WI38 (cell line): ENCODE results near the gene NTPCR.

Experiments used
- H3K4me3 ChIP-seq: 2 replicates; pipeline ENCODE4 v1.5.1; 2011; ENCODE audit warnings: low read depth, mild to moderate bottlenecking, control low read depth, low read length
- CTCF ChIP-seq: IDR thresholded peaks from 2 replicates; pipeline ENCODE4 v1.5.1; 2012; ENCODE audit warnings: low read depth, mild to moderate bottlenecking, control low read depth, low read length

Gene NTPCR

GRCh38 chr1:232986527-232986922 is 36.1 kb downstream of the NTPCR start:
- H3K4me3 ChIP-seq, result no peak overlapping the region
- no peak for TF ChIP-seq CTCF

- H3K4me3 ChIP-seq, result no peak overlapping the region
- TF ChIP-seq CTCF, result no peak
These were observed 36.8 kb downstream of the NTPCR start for GRCh38 chr1:232987046-232987773.

- TF ChIP-seq CTCF, result no peak
- no peak overlapping the region for H3K4me3 ChIP-seq
These were observed 37.3 kb downstream of the NTPCR start for GRCh38 chr1:232987774-232988140.

GRCh38 chr1:232988572-232989040 is 38.2 kb downstream of the NTPCR start:
- no peak for TF ChIP-seq CTCF
- H3K4me3 ChIP-seq, result no peak overlapping the region

GRCh38 chr1:232990176-232991128 is 40.0 kb downstream of the NTPCR start:
- no peak for TF ChIP-seq CTCF
- H3K4me3 ChIP-seq, result no peak overlapping the region

- no peak overlapping the region for H3K4me3 ChIP-seq
- TF ChIP-seq CTCF, result no peak
These were observed 40.8 kb downstream of the NTPCR start for GRCh38 chr1:232991238-232991637.

DNA sequence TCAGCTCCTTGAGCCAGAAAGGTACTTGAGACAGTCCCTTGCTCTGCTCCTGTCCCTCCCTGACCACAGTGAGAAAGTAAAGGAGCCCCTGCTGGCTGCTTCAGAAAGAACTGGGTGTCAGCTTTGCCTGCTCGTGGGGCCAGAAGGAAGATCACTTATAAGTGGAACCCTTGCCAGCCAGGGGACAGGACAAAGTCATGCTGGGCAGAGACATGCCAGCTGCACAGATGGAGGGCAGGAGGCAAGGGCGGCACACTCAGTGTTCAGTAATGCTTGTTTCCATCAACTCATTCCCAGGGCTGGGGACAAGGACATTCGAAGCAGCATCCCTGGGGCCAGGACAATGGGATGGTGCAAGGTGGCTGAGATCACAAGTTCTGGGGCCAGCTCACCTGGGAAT is 41.8 kb downstream of the NTPCR start:
- H3K4me3 ChIP-seq, result no peak overlapping the region
- TF ChIP-seq CTCF, result no peak
